Measurements from ENCODE around the gene DMD. TPM values are rescaled to one million over a fixed set of nuclear protein-coding genes. Genes with fewer than 3 reads are reported as not detected.

The DMD gene
- total and polyA plus RNA-seq, 4 donors = 3.9 to 73.8 (median 11.2) TPM

GRCh38 chrX:32176510-32176909 lies 1034.8 kb downstream of the DMD start:
- no peak for ATAC-seq (ENCODE audit: insufficient read depth, low FRiP score)
- Histone ChIP-seq H3K27me3 (ENCODE audit: control insufficient read depth in 3 of 3, insufficient read depth in 3 of 3, low read length in 2 of 3) (peaks cover 0 to 3% (median 0%) of the 10 kb centered on the region in 3 donors), H3K9ac (ENCODE audit: insufficient read depth in 1 of 2, low read length in 2 of 2) (no peak overlapping the region), H3K27ac (ENCODE audit: low read depth in 1 of 2, low read length in 1 of 2) (no peak overlapping the region), H3K4me1 (ENCODE audit: control insufficient read depth in 5 of 5, insufficient read depth in 5 of 5, low read length in 5 of 5) (no peaks in the 10 kb centered on the region), H3K9me3 (ENCODE audit: control insufficient read depth in 4 of 4, insufficient read depth in 3 of 4, low read length in 3 of 4) (peaks cover 0 to 2% (median 0%) of the 10 kb centered on the region in 4 donors), H3K36me3 (ENCODE audit: control insufficient read depth in 4 of 4, insufficient read depth in 4 of 4, low read length in 4 of 4) (no peaks in the 10 kb centered on the region), H3K4me3 (no peak overlapping the region)
- TF ChIP-seq CTCF (IDR thresholded peaks at IDR 0.05; ENCODE audit: control extremely low read depth, extremely low read depth) = no peak
- 80 to 97% methylated on average over 5 of the region's 5 CpGs for WGBS, 2 donors
- DNase-seq = no peak

GRCh38 chrX:32170481-32170880 lies 1040.9 kb downstream of the DMD start:
- DNase-seq (no peak), ATAC-seq (ENCODE audit: insufficient read depth, low FRiP score) (no peak)
- H3K9ac ChIP-seq (ENCODE audit: insufficient read depth in 1 of 2, low read length in 2 of 2) = no peak overlapping the region
- no peak overlapping the region for H3K27ac ChIP-seq (ENCODE audit: low read depth in 1 of 2, low read length in 1 of 2)
- H3K9me3 ChIP-seq (ENCODE audit: control insufficient read depth in 4 of 4, insufficient read depth in 3 of 4, low read length in 3 of 4) = peaks cover 0 to 2% (median 0%) of the 10 kb centered on the region in 4 donors
- H3K4me1 ChIP-seq (ENCODE audit: control insufficient read depth in 5 of 5, insufficient read depth in 5 of 5, low read length in 5 of 5) = no peaks in the 10 kb centered on the region
- H3K27me3 ChIP-seq (ENCODE audit: control insufficient read depth in 3 of 3, insufficient read depth in 3 of 3, low read length in 2 of 3) = no peaks in the 10 kb centered on the region
- no peak overlapping the region for H3K4me3 ChIP-seq
- no peaks in the 10 kb centered on the region for H3K36me3 ChIP-seq (ENCODE audit: control insufficient read depth in 4 of 4, insufficient read depth in 4 of 4, low read length in 4 of 4)
- no peak for TF ChIP-seq CTCF (IDR thresholded peaks at IDR 0.05; ENCODE audit: control extremely low read depth, extremely low read depth)
- 51 to 59% methylated on average over 3 of the region's 3 CpGs for WGBS, 2 donors

GRCh38 chrX:32155044-32155638 lies 1056.2 kb downstream of the DMD start:
- ATAC-seq (ENCODE audit: insufficient read depth, low FRiP score) = no peak
- peaks cover 0 to 3% (median 0%) of the 10 kb centered on the region in 5 donors for H3K4me1 ChIP-seq (ENCODE audit: control insufficient read depth in 5 of 5, insufficient read depth in 5 of 5, low read length in 5 of 5)
- WGBS, 2 donors = 25 to 29% methylated on average over 5 of the region's 5 CpGs
- TF ChIP-seq CTCF (IDR thresholded peaks at IDR 0.05; ENCODE audit: control extremely low read depth, extremely low read depth) = no peak
- H3K27ac ChIP-seq (ENCODE audit: low read depth in 1 of 2, low read length in 1 of 2) = no peak overlapping the region
- no peak overlapping the region for H3K4me3 ChIP-seq
- H3K27me3 ChIP-seq (ENCODE audit: control insufficient read depth in 3 of 3, insufficient read depth in 3 of 3, low read length in 2 of 3) = no peaks in the 10 kb centered on the region
- DNase-seq = peak; percentile 13 to 41 (median 14)
- H3K9me3 ChIP-seq (ENCODE audit: control insufficient read depth in 4 of 4, insufficient read depth in 3 of 4, low read length in 3 of 4) = no peaks in the 10 kb centered on the region
- no peaks in the 10 kb centered on the region for H3K36me3 ChIP-seq (ENCODE audit: control insufficient read depth in 4 of 4, insufficient read depth in 4 of 4, low read length in 4 of 4)
- no peak overlapping the region for H3K9ac ChIP-seq (ENCODE audit: insufficient read depth in 1 of 2, low read length in 2 of 2)

- ATAC-seq (ENCODE audit: insufficient read depth, low FRiP score) (no peak), DNase-seq (no peak)
- Histone ChIP-seq H3K4me3 (no peak overlapping the region), H3K27ac (ENCODE audit: low read depth in 1 of 2, low read length in 1 of 2) (no peak overlapping the region), H3K36me3 (ENCODE audit: control insufficient read depth in 4 of 4, insufficient read depth in 4 of 4, low read length in 4 of 4) (no peaks in the 10 kb centered on the region), H3K4me1 (ENCODE audit: control insufficient read depth in 5 of 5, insufficient read depth in 5 of 5, low read length in 5 of 5) (peaks cover 0 to 3% (median 0%) of the 10 kb centered on the region in 5 donors), H3K27me3 (ENCODE audit: control insufficient read depth in 3 of 3, insufficient read depth in 3 of 3, low read length in 2 of 3) (no peaks in the 10 kb centered on the region), H3K9ac (ENCODE audit: insufficient read depth in 1 of 2, low read length in 2 of 2) (no peak overlapping the region), H3K9me3 (ENCODE audit: control insufficient read depth in 4 of 4, insufficient read depth in 3 of 4, low read length in 3 of 4) (no peaks in the 10 kb centered on the region)
- WGBS, 2 donors = 71 to 86% methylated on average over 4 of the region's 4 CpGs
- no peak for TF ChIP-seq CTCF (IDR thresholded peaks at IDR 0.05; ENCODE audit: control extremely low read depth, extremely low read depth)
Measured at GRCh38 chrX:32153585-32153984, 1057.8 kb downstream of the DMD start.

Measured in lung (tissue), 12 donors.